GM19099 (cell line): ENCODE measurements around the gene BMP6.

Experiments used
- POLR2A ChIP-seq: IDR thresholded peaks from 3 replicates; pipeline ENCODE4 v1.6.1; 2011; ENCODE audit warnings: low read depth; ENCODE audit not compliant: insufficient read length; ENCODE audit errors: extremely low read depth

Gene BMP6

DNA sequence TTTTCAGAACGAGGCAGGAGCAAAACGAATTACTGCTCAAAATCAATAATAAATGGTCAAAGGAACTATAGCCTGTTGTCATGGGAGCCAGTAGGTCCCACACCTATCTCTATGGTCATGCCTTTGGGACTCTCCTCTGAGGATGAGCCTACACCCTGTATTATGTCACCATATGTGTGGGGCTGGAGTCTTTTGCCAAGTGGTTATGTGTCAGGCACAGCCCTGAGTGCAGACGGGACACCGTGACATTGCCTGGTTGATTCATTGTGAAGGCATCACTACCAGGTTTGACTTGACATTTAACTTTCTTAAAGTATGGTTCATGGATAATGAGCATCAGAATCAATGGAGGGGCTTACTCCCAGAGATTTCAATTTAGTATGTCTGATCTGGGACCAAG, 23.6 kb downstream of the BMP6 start:
- no peak for TF ChIP-seq POLR2A

DNA sequence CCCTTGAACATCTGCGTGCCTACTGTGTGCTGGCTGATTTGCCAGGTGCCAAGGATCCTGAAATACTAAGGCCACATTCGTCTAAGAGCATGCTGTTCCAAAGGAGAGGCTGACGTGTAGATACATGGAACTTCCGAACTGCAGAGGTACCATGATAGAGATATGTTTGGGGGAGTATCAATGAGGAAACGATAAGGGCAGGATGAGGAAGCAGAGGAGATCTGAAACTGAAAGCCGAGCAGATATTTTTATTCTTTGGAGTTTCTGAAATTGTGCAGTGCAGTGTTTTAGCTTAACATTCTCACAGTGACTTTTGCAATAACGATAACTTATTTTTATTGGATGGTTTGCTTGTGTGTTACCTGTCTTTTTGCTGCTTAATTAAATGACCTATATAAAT, 24.3 kb downstream of the BMP6 start:
- TF ChIP-seq POLR2A: no peak

DNA sequence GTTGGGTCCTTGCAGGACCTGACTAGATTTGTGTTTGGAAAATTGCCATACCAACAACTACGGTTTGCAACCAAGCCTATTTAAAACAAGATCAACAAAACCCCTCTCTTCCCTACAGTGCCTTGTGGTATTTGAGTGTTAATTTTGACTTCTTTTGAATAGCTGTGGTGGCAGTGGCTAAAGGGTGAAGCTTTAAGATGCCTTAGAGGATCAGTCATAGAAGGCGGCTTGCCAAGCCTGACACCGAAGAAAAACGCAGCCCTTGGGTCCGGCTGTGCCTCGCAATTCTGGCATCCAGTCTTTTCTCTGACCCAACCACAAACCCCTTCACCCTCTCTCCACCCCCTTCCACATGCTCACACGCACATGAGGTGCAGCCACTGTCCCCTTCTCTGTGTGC, 32.6 kb downstream of the BMP6 start:
- no peak for TF ChIP-seq POLR2A

DNA sequence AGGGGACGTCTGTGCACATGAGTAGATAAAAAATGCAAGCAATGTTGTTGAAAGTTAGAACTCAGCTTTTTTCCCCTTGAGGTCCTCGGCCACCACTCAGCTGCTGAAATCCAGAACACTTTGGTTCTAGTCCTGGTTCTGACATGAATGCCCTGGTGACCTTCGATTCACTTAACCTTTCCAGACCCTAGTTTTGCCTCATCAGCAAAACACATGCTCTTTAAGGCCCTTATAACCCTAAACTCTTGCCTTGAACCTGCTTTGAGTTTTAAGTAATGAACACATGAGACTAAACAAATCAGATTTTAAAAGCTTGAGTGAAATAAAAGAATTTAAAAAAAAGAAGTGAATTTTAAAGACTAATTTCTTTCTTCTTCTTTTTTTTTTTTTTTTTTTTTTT, 33.4 kb downstream of the BMP6 start:
- no peak for TF ChIP-seq POLR2A

- no peak for TF ChIP-seq POLR2A
Measured at GRCh38 chr6:7761051-7761450, 35.2 kb downstream of the BMP6 start.

DNA sequence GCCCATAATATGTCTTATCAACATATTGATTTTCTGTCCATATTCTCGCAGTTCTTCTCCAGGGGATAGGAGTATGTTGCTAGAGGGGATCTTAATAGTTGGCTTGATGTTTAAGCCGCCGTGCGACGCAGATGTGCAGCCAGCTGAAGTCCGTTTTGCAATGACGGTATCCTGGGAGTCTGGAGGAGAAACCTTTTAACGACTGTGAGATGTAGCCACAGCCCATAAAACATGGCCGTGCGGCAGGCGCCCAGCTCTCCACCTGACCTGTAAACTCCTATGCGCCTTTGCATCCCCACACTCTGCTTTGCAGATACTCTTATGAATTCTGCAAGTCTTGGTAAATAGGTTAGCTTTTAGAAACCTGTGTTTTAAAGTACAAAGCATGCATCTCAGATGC, 36.9 kb downstream of the BMP6 start:
- TF ChIP-seq POLR2A: no peak

GRCh38 chr6:7763881-7764280, 38.0 kb downstream of the BMP6 start:
- TF ChIP-seq POLR2A: no peak

DNA sequence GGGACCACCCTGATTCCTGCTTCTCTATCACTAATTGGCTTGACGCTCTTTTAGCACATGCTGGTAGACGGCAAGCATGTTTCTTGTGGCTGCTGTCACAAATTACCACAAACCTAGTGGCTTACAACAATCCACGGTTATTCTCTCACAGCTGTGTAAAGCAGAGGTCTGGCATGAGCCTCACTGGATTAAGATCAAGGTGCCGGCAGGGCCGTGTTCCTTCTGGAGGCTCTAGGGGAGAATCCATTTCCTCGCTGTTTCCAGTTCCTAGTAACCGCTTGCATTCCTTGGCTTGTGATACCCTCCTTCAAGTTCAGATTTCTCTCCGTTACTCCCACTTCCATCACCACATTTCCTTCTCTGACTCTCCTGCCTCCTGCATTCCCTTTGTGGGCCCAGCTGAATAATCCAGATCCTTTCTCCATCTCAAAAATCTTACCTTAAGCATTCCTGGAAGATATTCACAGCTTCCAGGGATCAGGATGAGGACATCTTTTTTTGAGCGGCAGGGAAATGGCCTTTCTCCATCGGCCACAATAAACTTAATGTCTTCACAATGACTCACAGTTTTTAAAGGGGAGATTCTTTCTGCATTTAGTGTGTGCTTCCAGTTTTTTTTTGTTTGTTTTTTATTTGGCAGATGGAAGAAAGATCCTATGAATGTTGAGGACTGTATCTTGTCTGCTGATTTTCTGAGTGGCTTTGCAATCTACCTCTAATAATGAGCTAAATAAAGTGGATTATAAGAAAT, 39.9 kb downstream of the BMP6 start:
- no peak for TF ChIP-seq POLR2A

- no peak for TF ChIP-seq POLR2A
Measured at GRCh38 chr6:7769702-7770101, 43.8 kb downstream of the BMP6 start.

- no peak for TF ChIP-seq POLR2A
Measured at GRCh38 chr6:7770111-7770510, 44.2 kb downstream of the BMP6 start.

GRCh38 chr6:7770601-7771000, 44.7 kb downstream of the BMP6 start:
- no peak for TF ChIP-seq POLR2A

- TF ChIP-seq POLR2A: no peak
Measured at GRCh38 chr6:7773322-7773721, 47.4 kb downstream of the BMP6 start.

- TF ChIP-seq POLR2A: no peak
Measured at GRCh38 chr6:7773914-7774313, 48.0 kb downstream of the BMP6 start.

GRCh38 chr6:7776509-7776908, 50.6 kb downstream of the BMP6 start:
- TF ChIP-seq POLR2A: no peak

DNA sequence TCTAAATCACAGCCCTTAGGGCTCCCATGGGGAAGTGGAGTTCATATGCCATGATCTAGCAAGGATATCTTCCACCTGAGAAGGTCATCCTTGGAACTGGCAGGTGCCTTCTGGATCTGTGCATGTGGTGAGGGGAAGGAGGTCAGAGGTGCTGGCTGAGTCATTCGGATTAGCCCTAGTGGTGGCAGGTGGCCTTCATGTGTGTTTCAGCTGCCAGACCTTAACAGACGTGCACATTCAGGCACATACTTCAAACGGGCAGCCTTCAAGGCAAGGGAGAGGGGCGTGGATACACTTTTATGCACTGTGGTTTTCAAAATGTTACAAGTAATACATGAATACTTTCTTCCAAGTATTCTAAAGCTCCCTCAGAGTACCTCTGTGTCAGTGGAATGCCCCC, 51.2 kb downstream of the BMP6 start:
- no peak for TF ChIP-seq POLR2A

DNA sequence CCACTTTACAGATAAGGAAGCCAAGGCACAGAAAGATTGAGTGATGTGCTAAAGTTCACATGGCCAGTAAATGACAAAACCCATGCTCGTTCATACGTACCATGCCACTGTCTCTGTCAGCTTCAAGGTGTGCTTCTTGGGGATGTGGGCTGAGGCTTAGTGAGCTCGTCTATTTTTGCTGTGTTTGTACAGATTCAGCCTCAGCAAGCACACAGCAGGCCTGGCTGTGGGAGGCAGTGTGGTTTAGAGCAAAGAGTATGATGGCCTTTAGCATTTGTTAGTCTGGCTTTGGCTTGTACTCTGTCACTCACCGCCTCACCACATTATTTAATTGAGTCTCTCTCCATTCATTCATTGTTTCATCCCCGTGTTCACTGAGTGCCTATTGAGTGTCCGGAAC, 55.3 kb downstream of the BMP6 start:
- no peak for TF ChIP-seq POLR2A

- TF ChIP-seq POLR2A: no peak
Measured at GRCh38 chr6:7784248-7784647, 58.3 kb downstream of the BMP6 start.
